ENCODE results near the gene ZNF782. TPM values are rescaled to one million over a fixed set of nuclear protein-coding genes. Genes with fewer than 3 reads are reported as not detected.
A peak's percentile ranks its signal among the peaks of the same experiment; 100 is the strongest.

The ZNF782 gene
- total RNA-seq, 2 experiments from 2014 or later: 8.6 to 10.2 TPM

DNA sequence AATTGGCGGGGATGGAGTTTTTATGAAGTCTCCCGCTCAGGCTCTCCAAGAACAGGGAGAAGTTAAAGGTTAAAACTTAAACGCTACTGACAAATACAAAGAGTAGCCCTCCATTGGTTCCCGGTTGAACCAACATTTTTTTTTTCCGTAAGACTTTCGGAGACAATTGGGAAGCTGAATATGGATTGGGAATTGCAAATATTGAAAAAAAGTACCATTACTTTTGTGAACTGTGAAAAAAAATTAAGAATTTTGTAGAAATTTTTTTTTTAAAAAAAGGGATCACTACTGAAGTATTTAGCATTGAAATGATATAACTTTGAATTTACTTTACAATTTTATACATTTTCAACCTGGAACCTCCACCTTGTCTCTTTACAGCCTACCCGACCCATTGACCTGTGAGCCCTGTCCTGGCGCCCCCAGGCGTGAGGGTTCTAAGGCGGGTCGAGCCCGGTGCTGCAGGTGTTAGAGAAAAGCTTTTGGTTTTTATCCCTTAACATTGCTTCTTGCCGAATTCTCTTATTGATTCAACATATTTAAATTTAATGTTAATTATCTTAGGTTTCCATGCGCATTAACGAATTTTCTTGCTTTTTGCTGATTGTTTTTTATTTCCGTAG is 448 bp upstream of the ZNF782 start:
- TF ChIP-seq, protein P1, sequence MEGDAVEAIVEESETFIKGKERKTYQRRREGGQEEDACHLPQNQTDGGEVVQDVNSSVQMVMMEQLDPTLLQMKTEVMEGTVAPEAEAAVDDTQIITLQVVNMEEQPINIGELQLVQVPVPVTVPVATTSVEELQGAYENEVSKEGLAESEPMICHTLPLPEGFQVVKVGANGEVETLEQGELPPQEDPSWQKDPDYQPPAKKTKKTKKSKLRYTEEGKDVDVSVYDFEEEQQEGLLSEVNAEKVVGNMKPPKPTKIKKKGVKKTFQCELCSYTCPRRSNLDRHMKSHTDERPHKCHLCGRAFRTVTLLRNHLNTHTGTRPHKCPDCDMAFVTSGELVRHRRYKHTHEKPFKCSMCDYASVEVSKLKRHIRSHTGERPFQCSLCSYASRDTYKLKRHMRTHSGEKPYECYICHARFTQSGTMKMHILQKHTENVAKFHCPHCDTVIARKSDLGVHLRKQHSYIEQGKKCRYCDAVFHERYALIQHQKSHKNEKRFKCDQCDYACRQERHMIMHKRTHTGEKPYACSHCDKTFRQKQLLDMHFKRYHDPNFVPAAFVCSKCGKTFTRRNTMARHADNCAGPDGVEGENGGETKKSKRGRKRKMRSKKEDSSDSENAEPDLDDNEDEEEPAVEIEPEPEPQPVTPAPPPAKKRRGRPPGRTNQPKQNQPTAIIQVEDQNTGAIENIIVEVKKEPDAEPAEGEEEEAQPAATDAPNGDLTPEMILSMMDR (conservative IDR thresholded peaks at IDR 0.05; ENCODE audit: low read length): no peak
- TF ChIP-seq EZH2phosphoT487 (IDR thresholded peaks at IDR 0.05; ENCODE audit: borderline replicate concordance, low read depth, low read length): no peak
- peaks cover 14% of the 10 kb centered on the region; the same call in 1 of the 2 replicates for H3K79me2 ChIP-seq (ENCODE audit: insufficient read depth, low read depth, low read length)
- peaks cover 26% of the 10 kb centered on the region for H3K36me3 ChIP-seq (ENCODE audit: insufficient read depth, low read length)
- no peak overlapping the region for H3K27ac ChIP-seq (ENCODE audit: low read depth, low read length, poor library complexity, severe bottlenecking)
- ChIA-PET CTCF (ENCODE audit: unreplicated experiment) (no interaction called here), POLR2A (interaction anchor here (0.6 to 1.4 kb wide), 4 partner anchors 15 to 1117 kb away, joined by 3 to 7 read pairs (median 5); partner anchors contain the start of genes NCBP1 and TSTD2)
- H3K4me3 ChIP-seq (ENCODE audit: low read depth, low read length, poor library complexity, severe bottlenecking): peak overlapping the region; percentile 90
- H3K4me1 ChIP-seq (ENCODE audit: insufficient read depth, low read length, poor library complexity, severe bottlenecking): peaks cover 18% of the 10 kb centered on the region
- no peaks in the 10 kb centered on the region for H3K9me2 ChIP-seq (ENCODE audit: insufficient read depth, low read length)
- H2AFZ ChIP-seq (ENCODE audit: low read length): peak overlapping the region; percentile 97; the same call in 1 of the 2 replicates
- peaks cover 5% of the 10 kb centered on the region; the same call in 1 of the 2 replicates for H3K9me3 ChIP-seq (ENCODE audit: low read length)
- peak overlapping the region; percentile 79 for H3K4me2 ChIP-seq (ENCODE audit: low read length)
- DNase-seq (ENCODE audit: low spot score): no peak
- H4K20me1 ChIP-seq (ENCODE audit: insufficient read depth, low read length): 0 out of 2 replicates have a peak, but pooled peaks cover 13% of the 10 kb centered on the region
- intact Hi-C loops (cut with micrococcal nuclease; ENCODE audit: unreplicated experiment): loop anchor here (5.0 to 10.0 kb wide), 4 partner anchors 77 to 743 kb away; partner anchors contain the start of genes TDRD7 and ZNF510
- no TSS peak for BruUV-seq (replicated peaks)

DNA sequence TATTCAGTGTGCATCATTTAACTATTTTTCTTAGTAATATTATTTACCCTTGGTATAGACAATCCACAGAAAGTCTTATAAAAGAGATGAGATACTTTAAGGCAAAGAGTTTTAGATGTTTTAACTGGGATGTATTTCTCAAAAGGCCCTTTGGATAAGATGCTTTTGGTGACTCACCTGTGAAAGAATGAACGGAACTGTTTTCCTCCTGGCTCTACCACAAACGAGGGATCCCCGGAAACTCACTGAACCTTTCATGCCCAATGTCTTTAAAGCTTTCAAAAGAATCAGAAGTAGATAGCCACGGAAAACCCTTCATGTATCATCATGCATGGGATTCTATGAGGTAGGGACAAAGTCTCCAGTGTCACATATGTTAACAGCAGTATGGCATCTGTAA is 1.6 kb downstream of the ZNF782 start:
- Histone ChIP-seq H4K20me1 (ENCODE audit: insufficient read depth, low read length) (0 out of 2 replicates have a peak, but pooled peaks cover 13% of the 10 kb centered on the region), H3K9me2 (ENCODE audit: insufficient read depth, low read length) (no peaks in the 10 kb centered on the region), H3K4me3 (ENCODE audit: low read depth, low read length, poor library complexity, severe bottlenecking) (peak overlapping the region; percentile 90), H3K9me3 (ENCODE audit: low read length) (peaks cover 23% of the 10 kb centered on the region; the same call in 1 of the 2 replicates), H3K36me3 (ENCODE audit: insufficient read depth, low read length) (peaks cover 41% of the 10 kb centered on the region), H3K79me2 (ENCODE audit: insufficient read depth, low read depth, low read length) (peaks cover 33% of the 10 kb centered on the region), H3K4me2 (ENCODE audit: low read length) (peak overlapping the region; percentile 79), H3K4me1 (ENCODE audit: insufficient read depth, low read length, poor library complexity, severe bottlenecking) (peaks cover 18% of the 10 kb centered on the region), H2AFZ (ENCODE audit: low read length) (no peak overlapping the region), H3K27ac (ENCODE audit: low read depth, low read length, poor library complexity, severe bottlenecking) (no peak overlapping the region)
- no peak for TF ChIP-seq EZH2phosphoT487 (IDR thresholded peaks at IDR 0.05; ENCODE audit: borderline replicate concordance, low read depth, low read length)
- TF ChIP-seq, protein P1 (conservative IDR thresholded peaks at IDR 0.05; ENCODE audit: low read length): no peak
- ChIA-PET POLR2A (interaction anchor here (1.4 kb wide), 1 partner anchor 780 kb away, joined by 3 read pairs; the partner anchor contains the start of genes NCBP1 and TSTD2), CTCF (ENCODE audit: unreplicated experiment) (no interaction called here)
- no peak for DNase-seq (ENCODE audit: low spot score)
- intact Hi-C loops (cut with micrococcal nuclease; ENCODE audit: unreplicated experiment): loop anchor here (5.0 to 10.0 kb wide), 3 partner anchors 75 to 562 kb away; partner anchors contain the start of genes TDRD7 and ZNF510
- no TSS peak for BruUV-seq (replicated peaks)

DNA sequence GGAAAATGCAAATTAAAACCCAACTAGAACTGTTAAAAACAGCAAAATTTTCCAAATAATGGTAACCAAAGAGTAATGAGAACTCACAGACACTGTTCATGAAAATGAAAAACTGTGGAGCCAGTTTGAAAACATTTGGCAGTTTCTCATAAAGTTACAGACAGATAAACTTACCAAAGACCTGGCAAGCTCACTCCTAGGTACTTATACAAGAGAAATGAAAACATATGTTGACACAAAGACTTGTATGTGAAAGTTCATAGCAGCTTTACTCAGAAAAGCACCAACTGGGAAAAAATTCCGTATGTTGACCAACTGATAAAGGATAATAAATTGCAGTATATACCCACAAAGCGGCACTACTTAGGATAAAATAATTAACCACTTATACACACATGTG is 10.3 kb downstream of the ZNF782 start:
- POLR2A ChIA-PET: interaction anchor here (0.7 to 0.8 kb wide), 2 partner anchors 152 to 761 kb away, joined by 3 read pairs; no protein-coding TSS in a partner anchor
- Histone ChIP-seq H3K79me2 (ENCODE audit: insufficient read depth, low read depth, low read length) (peaks cover 26% of the 10 kb centered on the region), H4K20me1 (ENCODE audit: insufficient read depth, low read length) (no peaks in the 10 kb centered on the region), H3K9me3 (ENCODE audit: low read length) (peaks cover 74% of the 10 kb centered on the region), H3K27ac (ENCODE audit: low read depth, low read length, poor library complexity, severe bottlenecking) (no peak overlapping the region), H3K36me3 (ENCODE audit: insufficient read depth, low read length) (peaks cover 75% of the 10 kb centered on the region), H3K4me2 (ENCODE audit: low read length) (no peak overlapping the region), H3K9me2 (ENCODE audit: insufficient read depth, low read length) (no peaks in the 10 kb centered on the region), H2AFZ (ENCODE audit: low read length) (no peak overlapping the region), H3K4me1 (ENCODE audit: insufficient read depth, low read length, poor library complexity, severe bottlenecking) (no peaks in the 10 kb centered on the region), H3K4me3 (ENCODE audit: low read depth, low read length, poor library complexity, severe bottlenecking) (no peak overlapping the region)
- CTCF ChIA-PET (ENCODE audit: unreplicated experiment): no interaction called here
- no peak for DNase-seq (ENCODE audit: low spot score)
- no TSS peak for BruUV-seq (replicated peaks)
- intact Hi-C loops (cut with micrococcal nuclease; ENCODE audit: unreplicated experiment): no loop called here
- TF ChIP-seq EZH2phosphoT487 (IDR thresholded peaks at IDR 0.05; ENCODE audit: borderline replicate concordance, low read depth, low read length): no peak
- TF ChIP-seq, protein P1 (conservative IDR thresholded peaks at IDR 0.05; ENCODE audit: low read length): no peak
